GM15510 (cell line): ENCODE data around the gene SOX8.

Experiments used
- POLR2A ChIP-seq: IDR thresholded peaks from 3 replicates; pipeline ENCODE4 v1.6.1; 2011; ENCODE audit warnings: borderline replicate concordance; ENCODE audit not compliant: insufficient read length; ENCODE audit errors: extremely low read depth

The SOX8 gene

GRCh38 chr16:1012722-1013592, 31.4 kb downstream of the SOX8 start:
- no peak for TF ChIP-seq POLR2A

GRCh38 chr16:1013593-1013900, 32.0 kb downstream of the SOX8 start:
- no peak for TF ChIP-seq POLR2A

GRCh38 chr16:1014221-1014620, 32.7 kb downstream of the SOX8 start:
- no peak for TF ChIP-seq POLR2A

- no peak for TF ChIP-seq POLR2A
These were observed 33.4 kb downstream of the SOX8 start for GRCh38 chr16:1014771-1015495.

- TF ChIP-seq POLR2A: no peak
These were observed 37.1 kb downstream of the SOX8 start for GRCh38 chr16:1018447-1019198.

- no peak for TF ChIP-seq POLR2A
These were observed 37.9 kb downstream of the SOX8 start for GRCh38 chr16:1019231-1020090.

GRCh38 chr16:1020091-1020399, 38.5 kb downstream of the SOX8 start:
- no peak for TF ChIP-seq POLR2A

GRCh38 chr16:1020591-1020990, 39.0 kb downstream of the SOX8 start:
- no peak for TF ChIP-seq POLR2A

- no peak for TF ChIP-seq POLR2A
These were observed 40.1 kb downstream of the SOX8 start for GRCh38 chr16:1021553-1022160.

GRCh38 chr16:1022466-1022865, 40.9 kb downstream of the SOX8 start:
- no peak for TF ChIP-seq POLR2A

- no peak for TF ChIP-seq POLR2A
These were observed 42.6 kb downstream of the SOX8 start for GRCh38 chr16:1024138-1024537.

GRCh38 chr16:1026057-1026783, 44.6 kb downstream of the SOX8 start:
- TF ChIP-seq POLR2A: no peak

- TF ChIP-seq POLR2A: no peak
These were observed 45.4 kb downstream of the SOX8 start for GRCh38 chr16:1026784-1027500.

- no peak for TF ChIP-seq POLR2A
These were observed 45.9 kb downstream of the SOX8 start for GRCh38 chr16:1027501-1027815.

- TF ChIP-seq POLR2A: no peak
These were observed 46.5 kb downstream of the SOX8 start for GRCh38 chr16:1028056-1028455.
